Mesendoderm (in vitro differentiated cells): Measurements from ENCODE around the gene CDK7.
A peak's percentile ranks its signal among the peaks of the same experiment; 100 is the strongest.

Experiments used
- DNase-seq: peaks from one replicate; pipeline ENCODE4 v3.0.0; 2013
- H2AK5ac ChIP-seq: 2 replicates; pipeline ENCODE4 v1.6.1; 2013; ENCODE audit warnings: low read length, inconsistent platforms
- H2BK120ac ChIP-seq: 2 replicates; pipeline ENCODE4 v1.6.1; 2013; ENCODE audit warnings: low read depth, mild to moderate bottlenecking, low read length, moderate library complexity, mixed read lengths
- H2BK15ac ChIP-seq: replicated peaks from 2 replicates; pipeline ENCODE4 v1.6.1; 2013; ENCODE audit warnings: low read depth, mild to moderate bottlenecking, moderate library complexity
- H2BK5ac ChIP-seq: 2 replicates; pipeline ENCODE4 v1.6.1; 2013; ENCODE audit warnings: low read length, inconsistent platforms
- H3K18ac ChIP-seq: 2 replicates; pipeline ENCODE4 v1.6.1; 2013; ENCODE audit warnings: mild to moderate bottlenecking, low read length, mixed read lengths
- H3K23ac ChIP-seq: one replicate; pipeline ENCODE4 v1.6.1; 2013; ENCODE audit warnings: low read length
- H3K27ac ChIP-seq: 2 replicates; pipeline ENCODE4 v1.5.1; 2013; ENCODE audit warnings: low read depth, mild to moderate bottlenecking, inconsistent platforms, low read length, moderate library complexity
- H3K27me3 ChIP-seq: 2 replicates; pipeline ENCODE4 v1.6.1; 2013; ENCODE audit warnings: low read length, control low read depth, mild to moderate bottlenecking, inconsistent platforms; ENCODE audit not compliant: insufficient read depth, poor library complexity
- H3K36me3 ChIP-seq: 2 replicates; pipeline ENCODE4 v1.6.1; 2013; ENCODE audit warnings: low read length, inconsistent platforms; ENCODE audit not compliant: control insufficient read depth, insufficient read depth
- H3K4ac ChIP-seq: one replicate; pipeline ENCODE4 v1.6.1; 2013; ENCODE audit warnings: low read depth, mild to moderate bottlenecking, low read length, moderate library complexity
- H3K4me1 ChIP-seq: 2 replicates; pipeline ENCODE4 v1.6.1; 2013; ENCODE audit warnings: low read depth, low read length, inconsistent platforms; ENCODE audit not compliant: control insufficient read depth
- H3K4me2 ChIP-seq: 2 replicates; pipeline ENCODE4 v1.6.1; 2013; ENCODE audit warnings: low read length
- H3K4me3 ChIP-seq: 2 replicates; pipeline ENCODE4 v1.5.1; 2013; ENCODE audit warnings: mild to moderate bottlenecking, low read length
- H3K56ac ChIP-seq: one replicate; pipeline ENCODE4 v1.6.1; 2013; ENCODE audit warnings: low read length
- H3K79me1 ChIP-seq: 2 replicates; pipeline ENCODE4 v1.6.1; 2013; ENCODE audit warnings: low read length, inconsistent platforms
- H3K79me2 ChIP-seq: 2 replicates; pipeline ENCODE4 v1.6.1; 2013; ENCODE audit warnings: mild to moderate bottlenecking, low read length; ENCODE audit not compliant: control insufficient read depth, insufficient read depth
- H3K9ac ChIP-seq: 2 replicates; pipeline ENCODE4 v1.6.1; 2013; ENCODE audit warnings: low read length, inconsistent platforms
- H4K5ac ChIP-seq: one replicate; pipeline ENCODE4 v1.6.1; 2013; ENCODE audit warnings: low read length
- H4K8ac ChIP-seq: one replicate; pipeline ENCODE4 v1.6.1; 2013; ENCODE audit warnings: low read depth, mild to moderate bottlenecking, control low read depth, low read length, moderate library complexity
- WGBS: extraction: QIAGEN DNeasy Blood & Tissue Kit; methylation state at CpG from one replicate; pipeline ENCODE4 v1.1.7; 2013; ENCODE audit warnings: low lambda C conversion rate, missing lambda C conversion rate; ENCODE audit not compliant: insufficient coverage; ENCODE audit errors: extremely low coverage; 5-methylcytosine and 5-hydroxymethylcytosine counted together

CDK7 gene

GRCh38 chr5:69285448-69286116, 50.9 kb downstream of the CDK7 start:
- H3K27me3 ChIP-seq = no peaks in the 10 kb centered on the region
- H3K79me2 ChIP-seq = no peaks in the 10 kb centered on the region
- no CpG with 5 or more reads among the region's 5 CpGs for WGBS
- no peak overlapping the region for H3K4me3 ChIP-seq
- H2AK5ac ChIP-seq = no peak overlapping the region
- no peak overlapping the region for H3K4ac ChIP-seq
- peak overlapping the region; percentile 49 for H3K56ac ChIP-seq
- H3K79me1 ChIP-seq = no peaks in the 10 kb centered on the region
- no peak overlapping the region for H2BK120ac ChIP-seq
- H3K4me1 ChIP-seq = no peaks in the 10 kb centered on the region
- H3K23ac ChIP-seq = peak overlapping the region; percentile 48
- H4K8ac ChIP-seq = no peak overlapping the region
- H3K36me3 ChIP-seq = no peaks in the 10 kb centered on the region
- no peak overlapping the region for H3K27ac ChIP-seq
- H2BK5ac ChIP-seq = no peak overlapping the region
- H4K5ac ChIP-seq = no peak overlapping the region
- no peak overlapping the region for H3K9ac ChIP-seq
- no peak overlapping the region for H3K4me2 ChIP-seq
- no peak overlapping the region for H3K18ac ChIP-seq
- H2BK15ac ChIP-seq = no peak overlapping the region
- DNase-seq = peak; percentile 30

- peak; percentile 40 for DNase-seq
- no peak overlapping the region for H3K56ac ChIP-seq
- H3K23ac ChIP-seq = no peak overlapping the region
- no peaks in the 10 kb centered on the region for H3K79me1 ChIP-seq
- H3K4me1 ChIP-seq = peaks cover 2% of the 10 kb centered on the region
- no peak overlapping the region for H2AK5ac ChIP-seq
- H3K27me3 ChIP-seq = no peaks in the 10 kb centered on the region
- H3K4me3 ChIP-seq = no peak overlapping the region
- no peak overlapping the region for H4K5ac ChIP-seq
- no peak overlapping the region for H2BK15ac ChIP-seq
- no peaks in the 10 kb centered on the region for H3K79me2 ChIP-seq
- H3K4ac ChIP-seq = no peak overlapping the region
- H3K4me2 ChIP-seq = no peak overlapping the region
- H3K36me3 ChIP-seq = no peaks in the 10 kb centered on the region
- H3K9ac ChIP-seq = no peak overlapping the region
- H2BK120ac ChIP-seq = no peak overlapping the region
- H3K18ac ChIP-seq = no peak overlapping the region
- no peak overlapping the region for H4K8ac ChIP-seq
- no peak overlapping the region for H3K27ac ChIP-seq
- no peak overlapping the region for H2BK5ac ChIP-seq
- WGBS = no CpG with 5 or more reads among the region's 2 CpGs
Observed at GRCh38 chr5:69288069-69288468, 53.4 kb downstream of the CDK7 start.

- Histone ChIP-seq H3K56ac (no peak overlapping the region), H3K27me3 (no peaks in the 10 kb centered on the region), H2BK120ac (no peak overlapping the region), H2BK5ac (no peak overlapping the region), H3K4me2 (no peak overlapping the region), H3K4ac (no peak overlapping the region), H3K79me1 (no peaks in the 10 kb centered on the region), H2BK15ac (no peak overlapping the region), H2AK5ac (no peak overlapping the region), H3K9ac (no peak overlapping the region), H3K4me1 (peaks cover 2% of the 10 kb centered on the region), H3K27ac (no peak overlapping the region), H3K4me3 (no peak overlapping the region), H3K23ac (no peak overlapping the region), H3K18ac (no peak overlapping the region), H4K5ac (no peak overlapping the region), H3K36me3 (no peaks in the 10 kb centered on the region), H3K79me2 (no peaks in the 10 kb centered on the region), H4K8ac (no peak overlapping the region)
- WGBS = no CpG with 5 or more reads among the region's 1 CpG
- no peak for DNase-seq
Observed at GRCh38 chr5:69288688-69289087, 54.0 kb downstream of the CDK7 start.

GRCh38 chr5:69292306-69292705, 57.6 kb downstream of the CDK7 start:
- no peak overlapping the region for H4K5ac ChIP-seq
- H3K18ac ChIP-seq = no peak overlapping the region
- H3K4me1 ChIP-seq = peaks cover 2% of the 10 kb centered on the region
- no peak overlapping the region for H3K4me3 ChIP-seq
- H3K4me2 ChIP-seq = no peak overlapping the region
- WGBS = no CpG with 5 or more reads among the region's 2 CpGs
- H2BK5ac ChIP-seq = no peak overlapping the region
- H2AK5ac ChIP-seq = no peak overlapping the region
- H3K56ac ChIP-seq = no peak overlapping the region
- no peak overlapping the region for H3K23ac ChIP-seq
- H3K9ac ChIP-seq = no peak overlapping the region
- H3K79me1 ChIP-seq = no peaks in the 10 kb centered on the region
- no peak overlapping the region for H4K8ac ChIP-seq
- H3K4ac ChIP-seq = no peak overlapping the region
- no peak overlapping the region for H2BK120ac ChIP-seq
- no peak overlapping the region for H3K27ac ChIP-seq
- no peaks in the 10 kb centered on the region for H3K36me3 ChIP-seq
- no peak overlapping the region for H2BK15ac ChIP-seq
- H3K79me2 ChIP-seq = no peaks in the 10 kb centered on the region
- no peaks in the 10 kb centered on the region for H3K27me3 ChIP-seq
- DNase-seq = peak; percentile 76

GRCh38 chr5:69293882-69294281, 59.2 kb downstream of the CDK7 start:
- WGBS = no CpG with 5 or more reads among the region's 1 CpG
- Histone ChIP-seq H3K56ac (no peak overlapping the region), H3K4me2 (no peak overlapping the region), H3K79me1 (no peaks in the 10 kb centered on the region), H3K23ac (no peak overlapping the region), H3K36me3 (no peaks in the 10 kb centered on the region), H3K4me1 (peaks cover 2% of the 10 kb centered on the region), H4K5ac (no peak overlapping the region), H3K9ac (no peak overlapping the region), H4K8ac (no peak overlapping the region), H3K18ac (no peak overlapping the region), H2BK15ac (no peak overlapping the region), H2BK5ac (no peak overlapping the region), H3K27me3 (no peaks in the 10 kb centered on the region), H3K27ac (no peak overlapping the region), H3K79me2 (no peaks in the 10 kb centered on the region), H3K4me3 (no peak overlapping the region), H3K4ac (no peak overlapping the region), H2BK120ac (no peak overlapping the region), H2AK5ac (no peak overlapping the region)
- no peak for DNase-seq
